A549 (cell line): ENCODE results near the gene TRNP1.
A peak's percentile ranks its signal among the peaks of the same experiment; 100 is the strongest.

ENCODE experiments used
- ATOH8 ChIP-seq: fragments of 250-450 bp; sonication (Bioruptor Pico); IDR thresholded peaks from 2 replicates; pipeline ENCODE4 v1.5.0; 2020; ENCODE audit warnings: low read depth, mild to moderate bottlenecking, moderate library complexity
- CTCF ChIP-seq: fragments of >200 bp; sonication (Bioruptor Twin); formaldehyde crosslinking; IDR thresholded peaks from 3 replicates; pipeline ENCODE4 v1.5.1; 2016
- E2F6 ChIP-seq: IDR thresholded peaks from 2 replicates; pipeline ENCODE4 v1.6.1; 2012; ENCODE audit warnings: low read depth, borderline replicate concordance
- ELK1 ChIP-seq: fragments of 150-350 bp; IDR thresholded peaks from 2 replicates; pipeline ENCODE4 v1.6.1; 2014; ENCODE audit warnings: low read depth, mild to moderate bottlenecking, low read length
- ESRRA ChIP-seq: fragments of 150-350 bp; IDR thresholded peaks from 2 replicates; pipeline ENCODE4 v1.6.1; 2014; ENCODE audit warnings: mild to moderate bottlenecking, low read length, borderline replicate concordance
- JUN ChIP-seq, 2 experiments: fragments of >200 bp; sonication (Bioruptor Twin); formaldehyde crosslinking; IDR thresholded peaks; 2 replicates in 1 of 2; 3 replicates in 1 of 2; pipeline ENCODE4 v1.6.1; 2016 to 2017
- MAFK ChIP-seq: fragments of 450-650 bp; IDR thresholded peaks from 2 replicates; pipeline ENCODE4 v1.6.1; 2014; ENCODE audit not compliant: partially characterized antibody
- MAX ChIP-seq: IDR thresholded peaks from 2 replicates; pipeline ENCODE4 v1.6.1; 2012
- POLR2A ChIP-seq: IDR thresholded peaks from 2 replicates; pipeline ENCODE4 v1.6.1; 2012; ENCODE audit warnings: mild to moderate bottlenecking, low read length
- RCOR1 ChIP-seq: fragments of 150-350 bp; IDR thresholded peaks from 2 replicates; pipeline ENCODE4 v1.6.1; 2014; ENCODE audit warnings: antibody characterized with exemption, low read length, low read depth
- REST ChIP-seq: fragments of 200-600 bp; sonication (generic); IDR thresholded peaks from 2 replicates; pipeline ENCODE4 v1.6.1; 2016; ENCODE audit warnings: antibody characterized with exemption, mild to moderate bottlenecking, moderate library complexity
- RNF2 ChIP-seq: fragments of 200-600 bp; sonication (generic); IDR thresholded peaks from 2 replicates; pipeline ENCODE4 v1.6.1; 2016; ENCODE audit warnings: low read depth, mild to moderate bottlenecking, antibody characterized with exemption, moderate library complexity, borderline replicate concordance
- USF2 ChIP-seq: fragments of 450-650 bp; IDR thresholded peaks from 2 replicates; pipeline ENCODE4 v1.6.1; 2014; ENCODE audit warnings: antibody characterized with exemption

GRCh38 chr1:26994787-26995517, 1.5 kb downstream of the TRNP1 start:
- TF ChIP-seq CTCF (no peak), POLR2A (no peak), MAX (no peak), E2F6 (no peak), REST (no peak), RCOR1 (no peak), RNF2 (no peak), MAFK (no peak), JUN (IDR thresholded peaks at IDR 0.05) (0 out of 5 replicates have a peak, but pooled peaks of 1 of the 2 experiments have one; percentile 4), ELK1 (no peak), USF2 (no peak), ESRRA (no peak), ATOH8 (CRISPR knock-in tag) (no peak)
